ENCODE results near the gene STUB1. TPM values are rescaled to one million over a fixed set of nuclear protein-coding genes. Genes with fewer than 3 reads are reported as not detected.
"Not testable (repeated sequence)": the region's sequence is repeated elsewhere in the genome, so short reads cannot be mapped to it uniquely, and the experiment has no call there.

Gene STUB1
- total RNA-seq, 2 experiments from 2014 or later, result 70.9 to 74.9 TPM

DNA sequence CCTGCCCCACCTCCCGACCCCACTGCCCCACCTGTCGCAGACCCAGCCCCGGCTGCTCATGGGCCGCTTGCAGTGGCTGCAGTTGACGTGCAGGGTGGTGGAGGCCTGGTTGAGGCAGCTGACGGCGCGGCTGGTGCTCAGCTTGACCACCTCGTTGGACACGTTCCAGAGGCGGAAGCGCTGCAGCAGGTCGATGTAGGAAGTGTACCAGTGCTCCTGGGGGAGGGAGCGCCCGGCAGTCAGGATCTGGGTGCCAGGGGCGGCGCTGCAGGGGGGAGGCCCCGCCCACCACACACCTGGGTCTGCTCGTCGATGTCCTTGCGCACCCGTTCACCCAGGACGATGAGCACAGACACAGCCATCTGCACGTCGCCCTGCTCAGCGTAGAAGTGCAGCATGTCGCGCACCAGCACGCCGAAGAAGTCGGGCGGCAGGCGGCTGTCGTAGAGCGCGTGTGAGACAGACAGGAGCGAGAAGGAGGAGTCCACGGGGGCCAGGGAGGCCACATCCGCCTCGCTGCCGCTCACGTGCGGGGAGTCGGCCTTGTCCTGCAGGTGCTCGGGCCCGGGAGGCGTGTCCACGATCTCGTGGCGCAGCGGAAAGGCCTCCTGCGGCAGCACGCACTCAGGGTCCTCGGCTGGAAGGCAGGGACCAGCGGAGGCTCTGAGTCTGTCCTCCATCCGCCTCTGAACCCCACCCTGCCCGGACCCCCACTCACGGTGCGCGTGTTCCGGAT is 4.9 kb downstream of the STUB1 start:
- Mint-ChIP-seq H3K27me3 (no peaks in the 10 kb centered on the region), H3K4me1 (ENCODE audit: low read depth) (peaks cover 38% of the 10 kb centered on the region), H3K9me3 (no peaks in the 10 kb centered on the region), H3K27ac (no peak overlapping the region), H3K36me3 (peaks cover 21% of the 10 kb centered on the region), H3K4me3 (no peak overlapping the region)
- CTCF ChIA-PET, result no interaction called here
- DNase-seq, result no peak
- intact Hi-C loops (cut with micrococcal nuclease), result loop anchor here (2.0 to 5.0 kb wide), 2 partner anchors 48 to 98 kb away; partner anchors contain the start of gene METTL26
- POLR2A ChIA-PET, result no interaction called here

DNA sequence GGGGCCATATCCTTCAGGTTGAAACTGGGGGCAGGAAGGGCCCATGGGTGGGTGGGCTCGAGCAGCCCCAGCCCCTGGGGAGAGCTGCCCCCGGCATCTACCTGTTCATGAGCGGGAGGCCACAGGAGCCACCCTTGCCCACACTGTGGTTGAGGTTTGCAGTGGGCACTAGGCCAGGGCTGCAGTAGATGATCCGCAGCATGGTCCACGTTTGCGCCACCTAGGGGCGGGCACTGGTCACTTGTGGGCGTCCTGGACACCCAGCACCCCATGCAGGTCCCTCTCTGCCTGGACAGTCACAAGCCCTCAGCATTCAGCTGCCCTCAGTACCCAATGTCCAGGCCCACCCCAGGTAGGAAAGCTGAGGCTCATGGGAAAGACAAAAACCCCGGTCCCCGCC is 5.8 kb downstream of the STUB1 start:
- CTCF ChIA-PET, result interaction anchor here (0.8 kb wide), 1 partner anchor 10 kb away, joined by 3 read pairs; no protein-coding TSS in a partner anchor
- Mint-ChIP-seq H3K4me3 (no peak overlapping the region), H3K4me1 (ENCODE audit: low read depth) (peaks cover 37% of the 10 kb centered on the region), H3K36me3 (peaks cover 20% of the 10 kb centered on the region), H3K9me3 (no peaks in the 10 kb centered on the region), H3K27ac (no peak overlapping the region), H3K27me3 (no peaks in the 10 kb centered on the region)
- DNase-seq, result no peak
- intact Hi-C loops (cut with micrococcal nuclease), result loop anchor here (2.0 kb wide), 1 partner anchor 49 kb away; the partner anchor contains the start of gene METTL26
- POLR2A ChIA-PET, result no interaction called here

DNA sequence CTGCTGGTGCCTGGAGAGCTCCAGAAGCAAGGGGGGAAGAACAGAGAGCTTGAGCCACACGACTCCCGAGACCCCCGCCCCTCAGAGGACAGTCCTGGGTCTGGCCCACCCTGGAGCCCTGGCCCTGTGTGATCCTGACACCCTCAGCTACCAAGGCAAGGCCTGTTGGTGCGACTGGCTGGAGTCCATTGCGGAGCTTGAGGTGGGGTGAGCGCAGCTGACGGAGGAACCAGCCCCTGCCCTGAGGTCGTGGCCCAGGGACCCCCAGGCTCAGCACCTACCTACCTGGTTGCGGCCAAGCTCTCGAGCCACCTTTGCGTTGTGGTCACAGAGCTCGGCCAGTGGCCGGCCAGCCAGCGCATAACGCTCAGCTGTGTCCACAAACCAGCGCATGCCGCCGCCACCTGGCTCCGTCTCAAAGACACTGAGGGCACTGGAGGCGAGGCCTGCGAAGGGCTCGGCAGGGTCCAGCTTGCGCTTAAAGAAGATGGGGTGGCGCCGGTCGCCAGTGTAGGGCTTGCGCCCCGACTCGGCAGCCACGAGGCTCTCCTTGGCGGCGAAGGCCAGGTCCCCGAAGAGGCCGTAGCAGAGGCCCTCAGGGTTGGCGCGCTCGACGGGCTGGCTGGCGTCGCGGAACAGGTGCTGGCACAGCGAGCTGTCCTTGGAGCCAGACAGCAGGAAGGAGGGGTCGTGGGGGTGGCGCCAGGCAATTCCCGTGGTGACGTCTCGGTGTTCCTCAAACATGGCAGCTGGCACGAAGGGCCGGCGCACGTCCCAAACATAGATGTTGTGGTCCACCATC is 6.5 kb downstream of the STUB1 start:
- Mint-ChIP-seq H3K9me3 (no peaks in the 10 kb centered on the region), H3K27me3 (no peaks in the 10 kb centered on the region), H3K4me3 (no peak overlapping the region), H3K36me3 (peaks cover 15% of the 10 kb centered on the region), H3K27ac (no peak overlapping the region), H3K4me1 (ENCODE audit: low read depth) (peaks cover 30% of the 10 kb centered on the region)
- no peak for DNase-seq
- ChIA-PET POLR2A (no interaction called here), CTCF (interaction anchor here (0.8 kb wide), 1 partner anchor 10 kb away, joined by 3 read pairs; no protein-coding TSS in a partner anchor)
- intact Hi-C loops (cut with micrococcal nuclease), result no loop called here

DNA sequence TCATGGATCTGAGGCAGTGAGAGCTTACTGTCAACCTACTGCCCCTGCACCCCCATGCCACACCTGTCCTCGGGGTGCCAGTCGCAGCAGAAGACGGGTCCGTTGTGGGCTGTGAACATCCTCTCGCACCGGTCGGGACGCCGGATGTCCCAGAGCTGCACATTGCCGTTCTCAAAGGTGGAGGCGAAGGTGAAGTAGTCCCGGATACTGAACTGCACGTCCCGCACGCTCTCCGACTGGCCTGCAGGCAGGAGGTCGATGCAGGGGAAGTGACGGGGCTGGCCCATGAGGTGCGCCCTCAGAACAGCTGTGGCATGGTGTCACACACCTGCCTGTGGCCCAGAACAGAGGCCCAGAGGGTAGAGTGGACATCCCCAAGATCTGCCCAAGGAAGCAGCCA is 7.3 kb downstream of the STUB1 start:
- no peaks in the 10 kb centered on the region for H3K27me3 Mint-ChIP-seq
- intact Hi-C loops (cut with micrococcal nuclease), result no loop called here
- POLR2A ChIA-PET, result no interaction called here
- CTCF ChIA-PET, result interaction anchor here (0.7 kb wide), 1 partner anchor 20 kb away, joined by 3 read pairs; the partner anchor contains the start of gene RHOT2
- no peak overlapping the region for H3K27ac Mint-ChIP-seq
- peaks cover 8% of the 10 kb centered on the region for H3K36me3 Mint-ChIP-seq
- H3K4me3 Mint-ChIP-seq, result no peak overlapping the region
- DNase-seq, result no peak
- no peaks in the 10 kb centered on the region for H3K9me3 Mint-ChIP-seq
- H3K4me1 Mint-ChIP-seq (ENCODE audit: low read depth), result peaks cover 21% of the 10 kb centered on the region

DNA sequence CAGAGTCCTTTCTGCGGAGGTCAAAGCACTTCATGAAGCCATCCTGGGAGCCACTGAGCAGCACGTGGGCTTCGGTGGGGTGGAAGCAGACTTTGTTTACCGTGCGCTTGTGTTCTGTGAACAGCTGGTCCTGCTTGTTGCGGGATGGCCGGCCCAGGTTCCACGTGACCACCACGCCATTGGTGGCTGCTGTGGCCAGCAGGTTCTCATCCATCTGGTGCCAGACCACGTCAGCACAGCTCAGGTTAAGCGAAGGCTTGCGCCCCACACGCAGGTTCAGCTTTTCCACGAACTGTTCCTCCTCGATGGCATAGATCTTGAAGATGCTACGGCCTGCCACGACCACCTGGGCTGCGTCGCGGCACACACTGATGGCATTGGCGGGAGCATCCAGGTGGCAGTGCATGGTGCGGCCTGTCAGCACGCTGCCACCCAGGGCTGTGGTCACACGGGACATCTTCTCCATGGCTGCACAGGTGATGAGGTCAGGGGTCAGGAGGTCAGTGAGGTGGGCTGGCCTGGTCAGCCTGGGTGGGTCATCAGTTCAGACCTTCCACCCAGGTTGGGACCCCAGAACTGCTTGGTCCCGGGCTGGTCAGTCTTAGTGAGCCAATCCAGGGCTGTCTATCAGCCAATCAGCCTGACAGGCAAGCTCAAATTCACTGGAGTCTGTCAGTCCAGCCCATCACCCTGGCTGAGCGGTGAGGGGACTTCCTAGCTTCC is 9.1 kb downstream of the STUB1 start:
- POLR2A ChIA-PET, result interaction anchor here (0.6 to 1.7 kb wide), 2 partner anchors 9 to 615 kb away, joined by 3 to 12 read pairs; partner anchors contain the start of gene STUB1
- CTCF ChIA-PET, result interaction anchor here (1.1 kb wide), 1 partner anchor 23 kb away, joined by 3 read pairs; no protein-coding TSS in a partner anchor
- Mint-ChIP-seq H3K4me1 (ENCODE audit: low read depth) (peaks cover 14% of the 10 kb centered on the region), H3K27ac (peak overlapping the region; percentile 81), H3K9me3 (no peaks in the 10 kb centered on the region), H3K4me3 (peak overlapping the region; percentile 84), H3K27me3 (no peaks in the 10 kb centered on the region), H3K36me3 (peaks cover 4% of the 10 kb centered on the region)
- no peak for DNase-seq
- intact Hi-C loops (cut with micrococcal nuclease), result no loop called here

DNA sequence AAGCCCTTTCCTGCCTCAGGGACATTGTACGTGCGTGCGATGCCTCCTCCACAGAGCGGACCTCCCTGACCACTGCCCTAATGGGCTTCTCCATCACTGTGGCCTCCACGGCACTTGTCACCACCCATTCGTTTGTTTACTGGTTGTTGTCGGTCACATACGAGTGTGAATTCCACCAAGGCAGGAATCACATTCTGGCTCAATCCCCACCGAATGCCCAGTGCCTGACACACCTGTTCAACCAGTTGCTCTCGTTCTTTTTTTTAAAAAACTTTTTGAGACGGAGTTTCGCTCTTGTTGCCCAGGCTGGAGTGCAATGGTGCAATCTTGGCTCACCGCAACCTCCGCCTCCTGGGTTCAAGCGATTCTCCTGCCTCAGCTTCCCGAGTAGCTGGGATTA is 11.0 kb downstream of the STUB1 start:
- H3K9me3 Mint-ChIP-seq; CTCF ChIA-PET; H3K27me3 Mint-ChIP-seq; DNase-seq; H3K36me3 Mint-ChIP-seq; POLR2A ChIA-PET; H3K27ac Mint-ChIP-seq; intact Hi-C loops (cut with micrococcal nuclease); H3K4me3 Mint-ChIP-seq: not testable (repeated sequence)
- H3K4me1 Mint-ChIP-seq (ENCODE audit: low read depth), result peaks cover 20% of the 10 kb centered on the region

DNA sequence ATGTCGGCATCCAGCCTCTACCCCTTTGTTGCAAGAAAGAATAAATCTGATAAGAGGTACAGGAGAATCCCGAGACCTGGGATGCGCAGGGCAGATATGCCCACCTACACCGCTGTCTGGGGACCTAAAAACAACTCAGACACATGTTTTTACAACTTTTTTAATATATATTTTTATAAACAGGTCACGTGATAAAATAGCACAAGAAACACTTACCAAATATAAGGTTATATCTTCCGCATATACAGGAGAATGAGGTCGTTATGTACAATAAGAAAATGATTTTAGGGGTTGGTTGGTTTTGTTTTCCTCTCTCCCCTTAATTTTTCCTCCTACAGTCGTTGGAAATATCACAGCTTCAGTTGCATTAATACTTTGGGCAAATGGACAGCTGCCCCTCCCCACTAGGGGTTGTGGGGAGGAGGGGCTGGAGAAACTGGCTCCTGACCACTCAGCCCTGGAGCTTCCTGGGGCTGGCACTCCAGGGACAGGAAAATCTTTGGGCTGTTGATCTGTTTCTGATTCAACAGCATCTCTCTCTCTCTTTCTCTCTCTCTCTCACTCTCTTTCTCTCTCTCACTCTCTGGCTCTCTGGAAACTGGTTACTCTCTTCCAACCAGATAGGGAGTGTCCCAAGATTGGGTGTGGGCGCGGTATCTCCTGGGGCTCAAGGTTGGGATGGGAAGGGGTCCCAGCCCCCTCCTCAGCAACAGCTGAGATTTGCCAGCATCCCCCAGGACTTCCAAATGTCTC is 12.3 kb downstream of the STUB1 start:
- Mint-ChIP-seq H3K4me1 (ENCODE audit: low read depth) (peaks cover 27% of the 10 kb centered on the region), H3K36me3 (no peaks in the 10 kb centered on the region), H3K27ac (no peak overlapping the region), H3K4me3 (no peak overlapping the region), H3K27me3 (no peaks in the 10 kb centered on the region), H3K9me3 (no peaks in the 10 kb centered on the region)
- POLR2A ChIA-PET, result no interaction called here
- intact Hi-C loops (cut with micrococcal nuclease), result no loop called here
- DNase-seq, result no peak
- CTCF ChIA-PET, result no interaction called here

DNA sequence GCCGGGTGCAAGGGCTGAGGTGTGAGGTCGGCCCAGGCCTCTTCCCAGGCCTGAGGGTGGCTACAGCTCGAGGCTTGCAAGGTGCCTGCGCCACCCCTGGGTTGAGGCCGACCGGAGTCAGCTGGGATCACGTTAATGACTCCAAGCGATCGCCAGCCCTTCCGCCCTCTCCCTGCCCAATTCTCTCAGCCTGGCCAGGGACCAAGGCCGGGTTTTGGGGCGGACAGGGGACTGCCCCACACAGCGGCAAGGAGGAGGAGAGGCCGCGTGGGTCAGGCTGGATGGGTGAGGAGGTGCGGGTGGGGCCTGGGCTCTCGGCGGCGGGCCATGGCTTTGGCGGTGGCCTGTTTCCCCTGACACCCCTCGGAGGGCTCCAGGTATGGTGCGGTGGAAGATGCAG is 13.2 kb downstream of the STUB1 start:
- ChIA-PET POLR2A (no interaction called here), CTCF (interaction anchor here (0.6 kb wide), 1 partner anchor 25 kb away, joined by 3 read pairs; the partner anchor contains the start of gene RHOT2)
- intact Hi-C loops (cut with micrococcal nuclease), result no loop called here
- Mint-ChIP-seq H3K9me3 (no peaks in the 10 kb centered on the region), H3K4me1 (ENCODE audit: low read depth) (peaks cover 27% of the 10 kb centered on the region), H3K27me3 (no peaks in the 10 kb centered on the region), H3K36me3 (no peaks in the 10 kb centered on the region), H3K27ac (no peak overlapping the region), H3K4me3 (no peak overlapping the region)
- DNase-seq, result no peak

DNA sequence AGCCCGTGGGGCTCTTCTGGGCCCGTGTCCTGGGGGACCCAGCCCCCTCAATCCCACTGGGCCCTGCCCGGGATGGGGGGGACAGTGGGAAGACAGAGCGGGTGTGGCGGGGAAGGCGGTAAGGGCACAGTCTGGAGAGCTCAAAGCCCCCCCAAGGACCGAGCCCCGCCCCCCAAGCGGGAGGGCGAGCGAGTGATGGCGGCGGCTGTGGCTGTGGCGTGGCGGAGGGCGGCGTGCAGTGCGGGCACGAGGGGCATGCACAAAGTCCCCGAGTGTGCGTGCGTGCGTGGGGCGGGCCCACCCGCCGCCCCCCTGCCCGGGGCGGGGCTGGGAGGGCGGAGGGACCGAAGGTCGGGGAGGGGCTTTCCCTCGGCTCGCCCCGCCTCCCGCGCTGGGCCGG is 13.6 kb downstream of the STUB1 start:
- POLR2A ChIA-PET, result no interaction called here
- CTCF ChIA-PET, result interaction anchor here (0.6 kb wide), 1 partner anchor 26 kb away, joined by 3 read pairs; the partner anchor contains the start of gene RHOT2
- no peaks in the 10 kb centered on the region for H3K27me3 Mint-ChIP-seq
- H3K9me3 Mint-ChIP-seq, result no peaks in the 10 kb centered on the region
- H3K27ac Mint-ChIP-seq, result no peak overlapping the region
- intact Hi-C loops (cut with micrococcal nuclease), result no loop called here
- DNase-seq, result no peak
- H3K36me3 Mint-ChIP-seq, result no peaks in the 10 kb centered on the region
- peaks cover 25% of the 10 kb centered on the region for H3K4me1 Mint-ChIP-seq (ENCODE audit: low read depth)
- H3K4me3 Mint-ChIP-seq, result no peak overlapping the region

DNA sequence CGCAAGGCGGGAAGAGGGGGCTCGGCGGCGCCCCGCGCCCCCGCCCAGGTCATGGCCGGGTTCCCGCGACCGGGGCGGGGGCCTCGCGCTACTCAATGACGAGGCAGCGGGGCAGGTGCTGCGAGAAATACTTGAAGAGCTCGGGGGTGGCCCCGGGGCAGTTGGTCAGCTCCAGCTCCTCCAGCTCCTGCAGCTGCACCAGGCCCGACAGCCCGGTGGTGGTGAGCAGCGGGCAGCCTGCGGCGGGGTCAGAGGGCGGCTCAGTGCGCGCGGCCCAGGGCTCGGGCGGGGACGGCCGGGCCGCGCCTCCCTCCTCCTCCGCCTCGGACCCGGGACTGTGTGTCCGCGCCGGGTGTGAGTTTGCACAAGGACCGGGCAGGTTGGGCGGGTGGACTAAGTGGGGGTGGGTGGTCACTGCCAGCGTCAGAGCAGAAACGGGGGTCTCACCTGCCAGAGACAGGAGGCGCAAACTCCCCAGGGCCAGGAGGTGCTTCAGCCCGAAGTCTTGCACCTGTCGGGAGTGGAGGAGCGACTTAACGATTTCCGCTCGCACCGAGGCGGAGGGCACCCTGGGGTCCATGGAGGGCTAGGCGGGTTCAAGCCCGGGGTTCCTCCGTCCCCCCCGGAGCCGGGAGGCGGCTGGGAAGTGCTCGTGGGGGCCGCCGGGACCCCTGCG is 14.1 kb downstream of the STUB1 start:
- H3K4me1 Mint-ChIP-seq (ENCODE audit: low read depth), result peaks cover 21% of the 10 kb centered on the region
- DNase-seq, result no peak
- peak overlapping the region; percentile 70 for H3K4me3 Mint-ChIP-seq
- no peaks in the 10 kb centered on the region for H3K27me3 Mint-ChIP-seq
- H3K9me3 Mint-ChIP-seq, result no peaks in the 10 kb centered on the region
- ChIA-PET POLR2A (interaction anchor here (1.1 to 1.5 kb wide), 2 partner anchors 13 to 25 kb away, joined by 3 read pairs; no protein-coding TSS in a partner anchor), CTCF (no interaction called here)
- intact Hi-C loops (cut with micrococcal nuclease), result no loop called here
- H3K36me3 Mint-ChIP-seq, result no peaks in the 10 kb centered on the region
- no peak overlapping the region for H3K27ac Mint-ChIP-seq

DNA sequence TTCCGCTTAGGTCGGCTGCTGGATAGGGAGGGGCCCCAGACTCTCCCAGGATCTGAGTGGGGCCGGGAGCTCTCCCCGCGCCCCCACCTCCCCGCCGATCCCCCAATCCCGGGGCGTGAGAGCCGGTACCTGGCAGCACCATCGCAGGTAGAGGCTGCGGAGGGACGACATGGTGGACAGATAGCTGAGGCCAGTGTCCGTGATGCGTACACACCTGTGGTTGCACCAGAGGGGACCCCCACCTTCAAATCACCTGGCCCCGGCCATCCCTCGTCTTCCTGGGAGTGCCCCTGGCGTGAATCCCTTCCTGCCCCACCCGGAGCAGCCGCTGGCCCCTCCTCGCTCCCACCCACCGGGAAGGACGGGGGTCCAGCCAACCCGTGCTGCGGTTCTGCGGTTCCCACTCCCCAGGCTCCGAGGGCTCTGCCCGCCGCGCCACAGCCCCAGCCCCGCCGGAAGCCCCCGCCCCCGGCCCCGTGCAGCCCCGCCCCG is 14.7 kb downstream of the STUB1 start:
- no peaks in the 10 kb centered on the region for H3K36me3 Mint-ChIP-seq
- peak overlapping the region; percentile 51 for H3K4me3 Mint-ChIP-seq
- ChIA-PET CTCF (interaction anchor here (0.7 to 1.9 kb wide), 4 partner anchors 15 to 90 kb away, joined by 3 to 14 read pairs (median 4); no protein-coding TSS in a partner anchor), POLR2A (interaction anchor here (0.7 to 1.6 kb wide), 6 partner anchors 14 to 26 kb away, joined by 3 to 8 read pairs (median 5); partner anchors contain the start of genes ANTKMT, METRN and STUB1)
- H3K27me3 Mint-ChIP-seq, result no peaks in the 10 kb centered on the region
- peaks cover 21% of the 10 kb centered on the region for H3K4me1 Mint-ChIP-seq (ENCODE audit: low read depth)
- no peaks in the 10 kb centered on the region for H3K9me3 Mint-ChIP-seq
- no peak for DNase-seq
- H3K27ac Mint-ChIP-seq, result no peak overlapping the region
- intact Hi-C loops (cut with micrococcal nuclease), result no loop called here

Data from activated CD4-positive, alpha-beta memory T cell treated with anti-CD3 and anti-CD28 coated beads for 36 hours (primary cell).